Measurements from ENCODE around the gene DHRS3.

DHRS3 gene

DNA sequence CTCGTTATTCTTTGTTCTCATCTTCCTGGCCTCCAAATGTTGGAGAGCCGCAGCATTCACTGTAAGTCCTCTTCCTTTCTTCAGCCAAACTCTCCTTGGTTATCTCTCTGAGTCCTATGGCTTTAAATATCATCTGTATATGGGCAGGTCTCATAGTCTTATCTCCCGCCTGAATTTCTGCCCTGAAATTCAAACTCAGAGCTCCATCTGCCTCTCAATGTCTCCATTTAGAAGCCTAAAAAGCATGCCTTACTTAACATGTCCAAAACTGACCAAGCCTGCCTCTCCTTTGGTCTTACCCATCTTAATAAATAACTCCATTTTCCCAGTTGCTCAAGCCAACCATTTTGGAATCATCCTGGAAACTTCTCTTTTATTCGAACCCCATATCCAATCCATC lies 80.7 kb downstream of the DHRS3 start:
- H3K4me3 ChIP-seq (ENCODE audit: low read length), result no peak overlapping the region
- TF ChIP-seq, protein P1, sequence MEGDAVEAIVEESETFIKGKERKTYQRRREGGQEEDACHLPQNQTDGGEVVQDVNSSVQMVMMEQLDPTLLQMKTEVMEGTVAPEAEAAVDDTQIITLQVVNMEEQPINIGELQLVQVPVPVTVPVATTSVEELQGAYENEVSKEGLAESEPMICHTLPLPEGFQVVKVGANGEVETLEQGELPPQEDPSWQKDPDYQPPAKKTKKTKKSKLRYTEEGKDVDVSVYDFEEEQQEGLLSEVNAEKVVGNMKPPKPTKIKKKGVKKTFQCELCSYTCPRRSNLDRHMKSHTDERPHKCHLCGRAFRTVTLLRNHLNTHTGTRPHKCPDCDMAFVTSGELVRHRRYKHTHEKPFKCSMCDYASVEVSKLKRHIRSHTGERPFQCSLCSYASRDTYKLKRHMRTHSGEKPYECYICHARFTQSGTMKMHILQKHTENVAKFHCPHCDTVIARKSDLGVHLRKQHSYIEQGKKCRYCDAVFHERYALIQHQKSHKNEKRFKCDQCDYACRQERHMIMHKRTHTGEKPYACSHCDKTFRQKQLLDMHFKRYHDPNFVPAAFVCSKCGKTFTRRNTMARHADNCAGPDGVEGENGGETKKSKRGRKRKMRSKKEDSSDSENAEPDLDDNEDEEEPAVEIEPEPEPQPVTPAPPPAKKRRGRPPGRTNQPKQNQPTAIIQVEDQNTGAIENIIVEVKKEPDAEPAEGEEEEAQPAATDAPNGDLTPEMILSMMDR (conservative IDR thresholded peaks at IDR 0.05; ENCODE audit: low read length), result no peak
- no peak for DNase-seq (ENCODE audit: low read depth)

GRCh38 chr1:12536023-12536639 lies 81.9 kb downstream of the DHRS3 start:
- DNase-seq (ENCODE audit: low read depth), result no peak
- no peak overlapping the region for H3K4me3 ChIP-seq (ENCODE audit: low read length)
- TF ChIP-seq, protein P1 (conservative IDR thresholded peaks at IDR 0.05; ENCODE audit: low read length), result no peak

DNA sequence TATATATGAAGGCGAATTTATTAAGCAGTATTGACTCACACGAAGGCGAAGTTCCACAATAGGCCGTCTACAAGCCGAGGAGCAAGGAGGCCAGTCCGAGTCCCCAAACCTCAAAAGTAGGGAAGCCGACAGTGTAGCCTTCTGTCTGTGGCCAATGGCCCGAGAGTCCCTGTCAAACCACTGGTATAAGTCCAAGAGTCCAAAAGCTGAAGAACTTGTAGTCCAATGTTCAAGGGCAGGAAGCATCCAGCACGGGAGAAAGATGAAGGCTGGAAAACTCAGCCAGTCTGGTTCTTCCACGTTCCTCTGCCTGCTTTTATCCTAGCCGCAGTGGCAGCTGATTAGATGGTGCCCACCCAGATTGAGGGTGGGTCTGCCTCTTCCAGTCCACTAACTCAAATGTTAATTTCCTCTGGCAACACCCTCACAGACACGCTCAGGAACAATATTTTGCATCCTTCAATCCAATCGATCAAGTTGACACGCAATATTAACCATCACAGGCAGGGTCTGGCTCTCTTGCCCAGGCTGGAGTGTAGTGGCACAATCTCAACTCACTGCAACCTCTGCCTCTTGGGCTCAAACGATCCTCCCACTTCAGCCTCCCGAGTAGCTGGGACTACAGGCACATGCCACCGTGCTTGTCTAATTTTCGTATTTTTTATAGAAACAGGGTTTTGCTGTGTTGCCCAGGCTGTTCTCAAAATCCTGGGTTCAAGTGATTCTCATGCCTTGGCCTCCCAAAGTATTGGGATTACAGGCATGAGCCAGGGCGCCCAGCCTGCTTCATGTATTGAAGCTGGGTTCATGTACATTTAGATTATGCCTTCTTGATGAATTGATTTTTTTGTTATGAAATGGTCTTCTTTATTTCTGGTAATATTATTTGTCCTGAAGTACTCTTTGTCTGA lies 85.3 kb downstream of the DHRS3 start:
- TF ChIP-seq, protein P1 (conservative IDR thresholded peaks at IDR 0.05; ENCODE audit: low read length), result no peak

GRCh38 chr1:12531179-12531499 lies 86.9 kb downstream of the DHRS3 start:
- no peak for DNase-seq (ENCODE audit: low read depth)
- no peak overlapping the region for H3K4me3 ChIP-seq (ENCODE audit: low read length)
- TF ChIP-seq, protein P1 (conservative IDR thresholded peaks at IDR 0.05; ENCODE audit: low read length), result no peak

More for the DNA sequence above, 85.3 kb downstream of the DHRS3 start:
- no peak for DNase-seq (ENCODE audit: low read depth)
- no peak overlapping the region for H3K4me3 ChIP-seq (ENCODE audit: low read length)

- TF ChIP-seq, protein P1 (conservative IDR thresholded peaks at IDR 0.05; ENCODE audit: low read length), result no peak
- no peak for DNase-seq (ENCODE audit: low read depth)
- H3K4me3 ChIP-seq (ENCODE audit: low read length), result no peak overlapping the region
Measured at GRCh38 chr1:12530462-12531178, 87.4 kb downstream of the DHRS3 start.

DNA sequence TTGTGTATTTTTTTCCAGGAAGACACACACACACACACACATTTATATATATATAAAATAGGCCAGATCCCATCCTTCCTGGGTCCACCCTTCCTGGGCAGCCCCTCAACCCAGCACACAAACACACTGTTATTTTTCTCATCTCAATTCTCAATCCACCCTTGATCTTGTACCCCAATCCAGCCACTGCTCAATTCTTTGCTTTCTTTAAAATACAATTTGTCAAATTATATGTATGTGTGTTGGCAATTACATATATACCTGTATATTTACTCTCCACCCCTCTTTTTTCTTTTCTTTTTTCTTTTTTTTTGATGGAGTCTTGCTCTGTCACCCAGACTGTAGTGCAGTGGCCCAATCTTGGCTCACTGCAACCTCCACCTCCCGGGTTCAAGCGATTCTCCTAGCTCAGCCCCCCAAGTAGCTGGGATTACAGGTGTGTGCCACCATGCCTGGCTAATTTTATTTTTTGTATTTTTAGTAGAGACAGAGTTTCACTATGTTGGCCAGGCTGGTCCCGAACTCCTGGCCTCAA lies 88.3 kb downstream of the DHRS3 start:
- no peak overlapping the region for H3K4me3 ChIP-seq (ENCODE audit: low read length)
- DNase-seq (ENCODE audit: low read depth), result no peak
- TF ChIP-seq, protein P1 (conservative IDR thresholded peaks at IDR 0.05; ENCODE audit: low read length), result no peak
